Fibroblast of lung (primary cell): ENCODE data around the gene CALD1.

ENCODE experiments used
- CTCF ChIP-seq, 2 donors: IDR thresholded peaks in 1 of 2; conservative IDR thresholded peaks in 1 of 2; 1 replicate in 1 of 2; 2 replicates in 1 of 2; pipeline ENCODE4 v1.5.1; 2011 to 2012; ENCODE audit warnings: low read length in 2 of 2, control low read depth in 1 of 2, inconsistent platforms in 1 of 2, low read depth in 1 of 2, mild to moderate bottlenecking in 1 of 2
- EZH2 ChIP-seq: IDR thresholded peaks from 2 replicates; pipeline ENCODE4 v1.5.1; 2012; ENCODE audit warnings: low read length, control low read depth, mild to moderate bottlenecking; ENCODE audit errors: missing control alignments

DNA sequence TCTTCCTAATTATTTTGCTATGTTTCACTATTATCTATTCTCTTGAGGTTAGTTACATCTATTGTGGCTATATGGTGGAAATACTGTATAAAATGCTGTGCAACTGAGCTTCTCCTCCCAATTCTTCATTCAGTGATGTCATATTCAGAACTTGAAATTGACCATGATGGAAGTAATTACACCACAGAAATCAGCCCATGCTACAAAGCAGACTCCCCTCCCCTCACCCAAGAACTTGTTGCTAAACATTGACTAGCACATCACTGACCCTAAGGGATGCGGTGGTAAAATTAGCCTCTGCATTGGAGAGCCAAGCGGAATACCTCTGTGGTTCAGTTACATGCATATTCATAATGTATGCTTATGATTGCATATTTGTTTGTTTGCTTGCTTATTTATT lies 8.8 kb downstream of the CALD1 start:
- TF ChIP-seq CTCF (conservative IDR thresholded peaks at IDR 0.05 in 1 of 2, IDR thresholded peaks at IDR 0.05 in 1 of 2; ENCODE audit: low read depth in 1 of 2, low read length in 2 of 2) (no peak), EZH2 (no peak)
